ENCODE data around the gene ABCF3. TPM values are rescaled to one million over a fixed set of nuclear protein-coding genes. Genes with fewer than 3 reads are reported as not detected.

Gene ABCF3
- total RNA-seq, 1 experiment from 2014 or later, result 52.1 TPM

DNA sequence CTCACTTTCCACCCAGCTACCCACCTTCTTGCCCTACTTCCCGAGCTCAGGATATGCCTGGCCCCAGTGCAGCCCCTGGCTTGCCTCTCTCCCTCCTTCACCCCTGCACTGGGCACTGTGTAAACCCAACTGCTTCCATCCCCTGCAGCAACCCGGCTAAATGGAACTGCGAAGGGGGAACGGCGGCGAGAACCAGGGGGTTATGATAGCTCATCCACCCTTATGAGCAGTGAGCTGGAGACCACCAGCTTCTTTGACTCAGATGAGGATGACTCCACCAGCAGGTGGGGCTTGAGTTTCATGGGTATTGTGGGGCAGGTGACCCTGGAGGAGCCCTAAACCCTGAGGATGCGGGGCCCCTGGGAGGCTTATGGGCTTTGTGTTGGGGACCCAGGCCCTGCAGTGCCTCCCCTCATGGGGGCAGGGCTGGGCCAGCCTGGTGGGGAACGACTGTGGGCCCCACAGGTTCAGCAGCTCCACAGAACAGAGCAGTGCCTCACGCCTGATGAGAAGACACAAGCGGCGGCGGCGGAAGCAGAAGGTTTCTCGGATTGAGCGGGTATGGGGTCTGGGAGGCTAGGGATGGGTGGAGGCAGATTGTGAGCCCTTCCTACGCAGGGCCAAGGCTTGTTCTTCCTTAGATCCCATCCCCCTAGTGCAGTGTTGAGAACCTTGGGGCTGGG lies 21.2 kb upstream of the ABCF3 start:
- no peak for DNase-seq (ENCODE audit: low read depth)
- in situ Hi-C loops (cut with HindIII; ENCODE audit: low pct_unique_long_range_greater_than_20kb, low sequenced_read_pairs), result no loop called here

- in situ Hi-C loops (cut with HindIII; ENCODE audit: low pct_unique_long_range_greater_than_20kb, low sequenced_read_pairs), result no loop called here
- no peak for DNase-seq (ENCODE audit: low read depth)
Measured at GRCh38 chr3:184165543-184165942, 20.5 kb upstream of the ABCF3 start.

DNA sequence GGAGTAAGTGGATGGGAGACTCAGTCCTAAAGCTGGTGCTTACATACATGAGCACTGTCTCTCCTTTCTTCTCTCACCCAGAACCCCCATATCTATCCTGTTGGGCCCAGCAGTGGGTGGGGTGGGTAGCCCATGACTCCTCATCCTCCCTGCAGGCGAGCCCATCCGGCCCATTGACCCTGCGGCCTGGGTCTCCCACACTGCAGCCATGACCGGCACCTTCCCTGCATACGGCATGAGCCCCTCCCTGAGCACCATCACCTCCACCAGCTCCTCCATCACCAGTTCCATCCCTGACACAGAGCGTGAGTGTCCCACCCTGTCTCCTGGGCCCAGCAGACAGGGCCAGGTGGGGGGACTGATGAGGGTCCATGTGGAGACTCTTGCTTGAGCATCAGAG lies 19.3 kb upstream of the ABCF3 start:
- DNase-seq (ENCODE audit: low read depth), result no peak
- in situ Hi-C loops (cut with HindIII; ENCODE audit: low pct_unique_long_range_greater_than_20kb, low sequenced_read_pairs), result no loop called here

DNA sequence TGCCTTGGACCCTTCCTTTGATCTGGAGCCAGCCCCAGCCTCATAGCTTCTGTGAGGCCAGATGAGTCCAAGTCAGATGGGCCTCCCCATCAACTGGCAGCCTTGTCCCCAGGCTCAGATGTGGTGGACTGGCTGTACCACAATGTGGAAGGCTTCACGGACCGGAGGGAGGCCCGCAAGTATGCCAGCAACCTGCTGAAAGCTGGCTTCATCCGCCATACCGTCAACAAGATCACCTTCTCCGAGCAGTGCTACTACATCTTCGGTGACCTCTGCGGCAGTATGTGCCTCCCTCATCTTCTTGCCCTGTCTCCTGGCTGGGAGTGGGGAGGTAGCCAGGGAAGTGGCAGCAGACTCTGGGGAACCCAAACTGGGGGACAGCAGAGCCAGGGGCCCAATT lies 18.2 kb upstream of the ABCF3 start:
- no peak for DNase-seq (ENCODE audit: low read depth)
- in situ Hi-C loops (cut with HindIII; ENCODE audit: low pct_unique_long_range_greater_than_20kb, low sequenced_read_pairs), result no loop called here

GRCh38 chr3:184168363-184169120 lies 17.5 kb upstream of the ABCF3 start:
- DNase-seq (ENCODE audit: low read depth), result no peak
- in situ Hi-C loops (cut with HindIII; ENCODE audit: low pct_unique_long_range_greater_than_20kb, low sequenced_read_pairs), result no loop called here

DNA sequence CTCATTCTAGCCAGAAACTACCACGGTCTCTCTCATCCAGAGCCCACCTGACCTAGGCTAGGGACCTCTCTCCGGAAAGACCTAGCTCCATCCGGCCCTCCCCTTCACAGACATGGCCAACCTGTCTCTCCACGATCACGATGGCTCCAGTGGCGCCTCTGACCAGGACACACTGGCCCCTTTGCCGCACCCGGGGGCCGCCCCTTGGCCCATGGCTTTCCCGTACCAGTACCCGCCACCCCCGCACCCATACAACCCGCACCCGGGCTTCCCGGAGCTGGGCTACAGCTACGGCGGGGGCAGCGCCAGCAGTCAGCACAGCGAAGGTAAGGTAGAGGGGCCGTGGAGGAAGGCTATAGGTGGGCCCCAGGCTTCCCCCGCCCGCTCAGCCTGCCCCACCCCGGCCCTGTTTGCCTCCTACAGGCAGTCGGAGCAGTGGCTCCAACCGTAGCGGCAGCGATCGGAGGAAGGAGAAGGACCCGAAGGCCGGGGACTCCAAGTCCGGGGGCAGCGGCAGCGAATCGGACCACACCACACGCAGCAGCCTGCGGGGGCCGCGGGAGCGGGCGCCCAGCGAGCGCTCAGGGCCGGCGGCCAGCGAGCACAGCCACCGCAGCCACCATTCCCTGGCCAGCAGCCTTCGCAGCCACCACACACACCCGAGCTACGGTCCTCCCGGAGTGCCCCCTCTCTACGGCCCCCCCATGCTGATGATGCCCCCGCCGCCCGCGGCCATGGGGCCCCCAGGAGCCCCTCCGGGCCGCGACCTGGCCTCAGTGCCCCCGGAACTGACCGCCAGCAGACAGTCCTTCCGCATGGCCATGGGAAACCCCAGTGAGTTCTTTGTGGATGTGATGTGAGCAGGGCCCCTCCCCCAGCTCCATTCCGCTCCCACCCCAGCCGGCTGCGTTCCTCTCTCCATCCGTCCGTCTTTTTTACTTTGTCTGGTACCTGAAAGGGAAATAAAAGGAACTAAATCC lies 15.8 kb upstream of the ABCF3 start:
- in situ Hi-C loops (cut with HindIII; ENCODE audit: low pct_unique_long_range_greater_than_20kb, low sequenced_read_pairs), result no loop called here

GRCh38 chr3:184171562-184171961 lies 14.4 kb upstream of the ABCF3 start:
- peak; percentile 88 for DNase-seq (ENCODE audit: low read depth)

More for the DNA sequence above, 15.8 kb upstream of the ABCF3 start:
- no peak for DNase-seq (ENCODE audit: low read depth)

GRCh38 chr3:184172681-184173373 lies 13.2 kb upstream of the ABCF3 start:
- in situ Hi-C loops (cut with HindIII; ENCODE audit: low pct_unique_long_range_greater_than_20kb, low sequenced_read_pairs), result no loop called here
- no peak for DNase-seq (ENCODE audit: low read depth)

More at GRCh38 chr3:184171562-184171961, 14.4 kb upstream of the ABCF3 start:
- in situ Hi-C loops (cut with HindIII; ENCODE audit: low pct_unique_long_range_greater_than_20kb, low sequenced_read_pairs), result no loop called here

- DNase-seq (ENCODE audit: low read depth), result no peak
- in situ Hi-C loops (cut with HindIII; ENCODE audit: low pct_unique_long_range_greater_than_20kb, low sequenced_read_pairs), result no loop called here
Measured at GRCh38 chr3:184173374-184173722, 12.7 kb upstream of the ABCF3 start.

DNA sequence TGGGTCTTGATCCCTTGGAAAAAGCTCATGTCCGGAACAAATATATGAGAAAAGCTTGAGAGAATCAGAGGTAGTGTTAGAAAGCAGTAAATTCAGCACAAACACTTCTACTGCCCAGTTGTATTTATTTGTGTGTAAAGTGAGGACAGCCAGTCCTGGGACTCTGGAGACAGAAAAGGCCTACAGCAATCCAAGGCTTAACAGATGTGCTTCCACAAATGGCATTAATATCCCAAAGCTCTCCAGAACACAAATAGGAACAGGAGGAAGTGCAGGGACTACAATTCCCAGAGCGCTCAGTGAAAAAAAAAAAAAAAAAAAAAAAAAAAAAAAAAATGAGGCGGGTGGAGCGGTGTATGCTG lies 11.7 kb upstream of the ABCF3 start:
- in situ Hi-C loops (cut with HindIII; ENCODE audit: low pct_unique_long_range_greater_than_20kb, low sequenced_read_pairs), result no loop called here

GRCh38 chr3:184174646-184175492 lies 11.1 kb upstream of the ABCF3 start, which contains the start of gene AP2M1:
Gene AP2M1 (plus strand): TSS chr3:184174855. CDS start chr3:184176994, 2,139 bp downstream.
- peak; percentile 99 for DNase-seq (ENCODE audit: low read depth)
- in situ Hi-C loops (cut with HindIII; ENCODE audit: low pct_unique_long_range_greater_than_20kb, low sequenced_read_pairs), result no loop called here

More for the DNA sequence above, 11.7 kb upstream of the ABCF3 start:
- DNase-seq (ENCODE audit: low read depth), result no peak

DNA sequence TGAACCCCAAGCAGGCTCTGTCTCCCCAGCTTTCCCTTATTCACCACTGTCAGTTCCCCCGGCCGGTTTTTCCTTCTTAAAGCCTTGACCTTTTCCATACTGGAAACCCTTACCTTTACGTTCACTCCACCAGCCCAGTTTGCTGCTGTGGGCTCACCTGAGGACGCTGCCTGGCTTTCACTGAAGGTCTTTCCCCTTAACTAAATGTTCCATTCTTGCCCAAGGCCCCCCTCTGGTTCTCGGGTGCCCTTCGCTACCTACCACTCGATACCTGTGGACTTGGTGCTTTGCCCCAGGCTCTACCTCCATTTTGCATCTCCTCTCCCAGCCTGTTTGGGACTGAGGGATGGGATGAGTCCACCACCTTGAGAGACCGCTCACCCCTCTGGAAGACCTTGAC lies 10.5 kb upstream of the ABCF3 start:
- no peak for DNase-seq (ENCODE audit: low read depth)
- in situ Hi-C loops (cut with HindIII; ENCODE audit: low pct_unique_long_range_greater_than_20kb, low sequenced_read_pairs), result no loop called here

GRCh38 chr3:184175981-184176376 lies 10.0 kb upstream of the ABCF3 start:
- no peak for DNase-seq (ENCODE audit: low read depth)
- in situ Hi-C loops (cut with HindIII; ENCODE audit: low pct_unique_long_range_greater_than_20kb, low sequenced_read_pairs), result no loop called here

GRCh38 chr3:184176377-184177330 lies 9.3 kb upstream of the ABCF3 start:
- DNase-seq (ENCODE audit: low read depth), result peak; percentile 98
- in situ Hi-C loops (cut with HindIII; ENCODE audit: low pct_unique_long_range_greater_than_20kb, low sequenced_read_pairs), result no loop called here

- in situ Hi-C loops (cut with HindIII; ENCODE audit: low pct_unique_long_range_greater_than_20kb, low sequenced_read_pairs), result no loop called here
- no peak for DNase-seq (ENCODE audit: low read depth)
Measured at GRCh38 chr3:184177331-184177731, 8.7 kb upstream of the ABCF3 start.

GRCh38 chr3:184177767-184178306 lies 8.2 kb upstream of the ABCF3 start:
- in situ Hi-C loops (cut with HindIII; ENCODE audit: low pct_unique_long_range_greater_than_20kb, low sequenced_read_pairs), result no loop called here
- no peak for DNase-seq (ENCODE audit: low read depth)

Data from Caki2 (cell line).